RWPE1 (cell line): ENCODE data around the gene RNF224.

Experiments used
- CTCF ChIA-PET: fragments of 350-600 bp; sonication (Branson Sonifier 250); formaldehyde crosslinking; extraction: SDS; loops from one replicate; lab custom pipeline; 2021; lab: Yijun Ruan, JAX
- POLR2A ChIA-PET: fragments of 400-600 bp; formaldehyde crosslinking; extraction: SDS; loops from one replicate; lab custom pipeline; 2020; ENCODE audit warnings: antibody characterized with exemption; ENCODE audit not compliant: low non-redundant PET; lab: Yijun Ruan, JAX
- DNase-seq: peaks from one replicate; pipeline ENCODE4 v3.0.0; 2012; ENCODE audit warnings: low spot score
- H3K27ac ChIP-seq: fragments of 450-650 bp; 2 replicates; pipeline ENCODE4 v1.5.1; 2017
- CTCF ChIP-seq: fragments of 450-650 bp; conservative IDR thresholded peaks from 2 replicates; pipeline ENCODE4 v1.5.1; 2017; ENCODE audit warnings: low read depth, mild to moderate bottlenecking

Gene RNF224

DNA sequence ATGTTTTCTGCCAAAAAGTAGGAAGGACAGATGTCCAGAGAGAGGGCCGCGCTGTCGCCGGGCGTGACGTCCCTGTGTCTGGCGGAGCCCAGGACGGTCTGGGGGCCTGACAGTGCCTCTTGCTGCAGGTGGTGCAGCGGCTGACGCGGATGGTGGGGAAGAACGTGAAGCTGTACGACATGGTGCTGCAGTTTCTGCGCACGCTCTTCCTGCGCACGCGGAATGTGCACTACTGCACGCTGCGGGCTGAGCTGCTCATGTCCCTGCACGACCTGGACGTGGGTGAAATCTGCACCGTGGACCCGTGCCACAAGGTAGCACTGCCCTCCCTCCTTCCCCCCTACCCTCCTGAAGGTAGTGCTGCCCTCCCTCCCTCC lies 35.6 kb downstream of the RNF224 start:
- CTCF ChIA-PET, result interaction anchor here (0.6 to 3.3 kb wide), 3 partner anchors 10 to 182 kb away, joined by 4 to 12 read pairs (median 4); no protein-coding TSS in a partner anchor
- DNase-seq, result no peak
- POLR2A ChIA-PET, result no interaction called here
- TF ChIP-seq CTCF, result no peak
- H3K27ac ChIP-seq, result peak overlapping the region; percentile 29

GRCh38 chr9:137263506-137263905 lies 36.2 kb downstream of the RNF224 start:
- H3K27ac ChIP-seq, result peak overlapping the region; percentile 94
- CTCF ChIA-PET, result interaction anchor here (3.3 kb wide), 1 partner anchor 27 kb away, joined by 12 read pairs; no protein-coding TSS in a partner anchor
- POLR2A ChIA-PET, result no interaction called here
- TF ChIP-seq CTCF, result no peak
- no peak for DNase-seq

DNA sequence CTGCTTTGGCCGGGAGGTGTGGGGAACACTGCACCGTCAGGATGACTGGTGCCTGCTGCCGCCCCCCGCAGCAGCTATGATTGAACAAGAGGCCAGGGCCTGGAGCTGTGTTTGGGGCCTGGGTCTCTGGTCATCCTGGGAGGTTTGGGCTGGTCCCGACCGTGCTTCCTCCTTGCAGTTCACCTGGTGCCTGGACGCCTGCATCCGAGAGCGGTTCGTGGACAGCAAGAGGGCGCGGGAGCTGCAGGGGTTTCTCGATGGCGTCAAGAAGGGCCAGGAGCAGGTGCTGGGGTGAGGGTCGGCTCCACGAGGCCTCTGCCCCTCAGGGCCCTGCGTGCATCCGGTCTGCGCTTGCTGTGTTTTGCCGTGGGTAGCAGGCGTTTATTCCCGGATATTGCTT lies 36.8 kb downstream of the RNF224 start:
- TF ChIP-seq CTCF, result no peak
- H3K27ac ChIP-seq, result peak overlapping the region; percentile 94
- ChIA-PET CTCF (interaction anchor here (3.3 kb wide), 1 partner anchor 27 kb away, joined by 12 read pairs; no protein-coding TSS in a partner anchor), POLR2A (no interaction called here)
- no peak for DNase-seq

GRCh38 chr9:137265496-137266161 lies 38.3 kb downstream of the RNF224 start:
- CTCF ChIA-PET, result interaction anchor here (1.3 kb wide), 1 partner anchor 9 kb away, joined by 4 read pairs; no protein-coding TSS in a partner anchor
- POLR2A ChIA-PET, result no interaction called here
- peak overlapping the region; percentile 94 for H3K27ac ChIP-seq
- no peak for DNase-seq
- no peak for TF ChIP-seq CTCF

DNA sequence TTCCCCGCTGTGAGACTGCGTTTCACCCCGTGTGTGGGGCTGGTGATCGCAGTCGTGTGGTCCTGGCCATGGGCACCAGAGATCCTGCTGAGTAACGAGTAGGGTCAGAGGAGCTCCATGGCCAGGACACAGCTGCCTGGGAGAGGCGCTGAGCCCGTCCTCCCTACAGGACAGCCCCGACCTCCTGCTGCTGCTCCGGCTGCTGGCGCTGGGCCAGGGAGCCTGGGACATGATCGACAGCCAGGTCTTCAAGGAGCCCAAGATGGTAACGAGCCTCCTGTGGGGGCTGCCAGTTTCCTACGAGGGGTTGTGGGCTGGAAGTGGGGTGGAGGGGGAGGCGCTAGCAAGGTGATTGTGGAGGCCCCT lies 38.8 kb downstream of the RNF224 start:
- TF ChIP-seq CTCF, result no peak
- DNase-seq, result no peak
- peak overlapping the region; percentile 94 for H3K27ac ChIP-seq
- CTCF ChIA-PET, result interaction anchor here (1.3 kb wide), 1 partner anchor 10 kb away, joined by 4 read pairs; no protein-coding TSS in a partner anchor
- POLR2A ChIA-PET, result no interaction called here

GRCh38 chr9:137266585-137267453 lies 39.5 kb downstream of the RNF224 start:
- POLR2A ChIA-PET, result interaction anchor here (0.6 kb wide), 1 partner anchor 12 kb away, joined by 3 read pairs; no protein-coding TSS in a partner anchor
- CTCF ChIA-PET, result interaction anchor here (1.3 kb wide), 1 partner anchor 10 kb away, joined by 4 read pairs; no protein-coding TSS in a partner anchor
- DNase-seq, result no peak
- peak overlapping the region; percentile 94 for H3K27ac ChIP-seq
- TF ChIP-seq CTCF, result no peak
